OCI-LY7 (cell line): ENCODE results near the gene YTHDF1. TPM values are rescaled to one million over a fixed set of nuclear protein-coding genes. Genes with fewer than 3 reads are reported as not detected.

Experiments used
- BruUV-seq: library from RNA; stranded (reverse); fragments of 400-500 nt; replicated peaks from 2 replicates; lab custom pipeline; 2021; lab: Mats Ljungman, UMichigan
- CTCF ChIA-PET: fragments of 300-600 bp; sonication (Branson Sonifier 250); formaldehyde crosslinking; loops from one replicate; lab custom pipeline; 2022; ENCODE audit warnings: antibody characterized with exemption; ENCODE audit not compliant: unreplicated experiment; lab: Charles Lee
- POLR2A ChIA-PET: fragments of 300-600 bp; sonication (Branson Sonifier 250); formaldehyde crosslinking; loops from one replicate; lab custom pipeline; 2022; ENCODE audit warnings: antibody characterized with exemption; lab: Charles Lee
- DNase-seq: peaks from one replicate; pipeline ENCODE4 v3.0.0-alpha.2; 2015; ENCODE audit warnings: low spot score
- H2AFZ ChIP-seq: fragments of 200-600 bp; sonication (generic), shearing (Covaris generic); 2 replicates; pipeline ENCODE4 v1.6.1; 2014; ENCODE audit warnings: mild to moderate bottlenecking, antibody characterized with exemption, low read length, moderate library complexity
- H3K27ac ChIP-seq: fragments of 200-600 bp; sonication (generic); 2 replicates; pipeline ENCODE4 v1.5.1; 2014; ENCODE audit warnings: mixed run types, low read depth, mild to moderate bottlenecking, moderate library complexity, low read length, inconsistent platforms; ENCODE audit not compliant: poor library complexity, severe bottlenecking
- H3K36me3 ChIP-seq: fragments of 200-600 bp; sonication (generic); 2 replicates; pipeline ENCODE4 v1.6.1; 2014; ENCODE audit warnings: mild to moderate bottlenecking, antibody characterized with exemption, low read length, moderate library complexity, mixed read lengths; ENCODE audit not compliant: insufficient read depth
- H3K4me1 ChIP-seq: fragments of 200-600 bp; sonication (generic); 2 replicates; pipeline ENCODE4 v1.5.1; 2014; ENCODE audit warnings: mild to moderate bottlenecking, low read length; ENCODE audit not compliant: insufficient read depth, poor library complexity, severe bottlenecking
- H3K4me2 ChIP-seq: fragments of 200-600 bp; sonication (generic); 2 replicates; pipeline ENCODE4 v1.6.1; 2014; ENCODE audit warnings: mild to moderate bottlenecking, low read length
- H3K4me3 ChIP-seq: fragments of 200-600 bp; sonication (generic); 2 replicates; pipeline ENCODE4 v1.5.1; 2014; ENCODE audit warnings: mild to moderate bottlenecking, low read depth, low read length; ENCODE audit not compliant: poor library complexity, severe bottlenecking
- H3K79me2 ChIP-seq: fragments of 200-600 bp; sonication (generic); 2 replicates; pipeline ENCODE4 v1.6.1; 2016; ENCODE audit warnings: low read depth, mild to moderate bottlenecking, low read length, moderate library complexity, mixed read lengths; ENCODE audit not compliant: insufficient read depth
- H3K9me2 ChIP-seq: fragments of 200-600 bp; sonication (generic); 2 replicates; pipeline ENCODE4 v1.6.1; 2016; ENCODE audit warnings: mild to moderate bottlenecking, low read length, mixed read lengths; ENCODE audit not compliant: insufficient read depth
- H3K9me3 ChIP-seq: fragments of 200-600 bp; sonication (generic); 2 replicates; pipeline ENCODE4 v1.6.1; 2014; ENCODE audit warnings: mild to moderate bottlenecking, mixed run types, low read length, mixed read lengths
- H4K20me1 ChIP-seq: fragments of 200-600 bp; sonication (generic); 2 replicates; pipeline ENCODE4 v1.6.1; 2014; ENCODE audit warnings: mild to moderate bottlenecking, antibody characterized with exemption, low read length, moderate library complexity, mixed read lengths; ENCODE audit not compliant: insufficient read depth
- EZH2phosphoT487 ChIP-seq: fragments of 200-600 bp; sonication (generic); IDR thresholded peaks from 2 replicates; pipeline ENCODE4 v1.6.1; 2018; ENCODE audit warnings: low read depth, borderline replicate concordance, mild to moderate bottlenecking, mixed run types, antibody characterized with exemption, low read length, moderate library complexity, mixed read lengths
- intact Hi-C: fragments of 100-400 bp; cut with micrococcal nuclease; formaldehyde crosslinking; loops from one replicate; pipeline ENCODE4 v1.10.0; 2022; ENCODE audit not compliant: unreplicated experiment
- total RNA-seq, 2 experiments: library from RNA; depleted of rRNA in 1 of 2; stranded (reverse); fragments of >200 nt in 1 of 2; shearing (Covaris generic) in 1 of 2; gene quantifications; 2 replicates each; pipeline ENCODE4 v1.2.3, GENCODE V29; 2014 to 2022
- TF ChIP-seq, protein P1 (sequence below): fragments of 200-600 bp; sonication (generic); conservative IDR thresholded peaks from 2 replicates; pipeline ENCODE4 v1.5.1; 2014; ENCODE audit warnings: mild to moderate bottlenecking, antibody characterized with exemption, low read length, moderate library complexity, mixed read lengths

YTHDF1 gene
- total RNA-seq, 2 experiments from 2014 or later = 31.3 to 42.7 TPM

DNA sequence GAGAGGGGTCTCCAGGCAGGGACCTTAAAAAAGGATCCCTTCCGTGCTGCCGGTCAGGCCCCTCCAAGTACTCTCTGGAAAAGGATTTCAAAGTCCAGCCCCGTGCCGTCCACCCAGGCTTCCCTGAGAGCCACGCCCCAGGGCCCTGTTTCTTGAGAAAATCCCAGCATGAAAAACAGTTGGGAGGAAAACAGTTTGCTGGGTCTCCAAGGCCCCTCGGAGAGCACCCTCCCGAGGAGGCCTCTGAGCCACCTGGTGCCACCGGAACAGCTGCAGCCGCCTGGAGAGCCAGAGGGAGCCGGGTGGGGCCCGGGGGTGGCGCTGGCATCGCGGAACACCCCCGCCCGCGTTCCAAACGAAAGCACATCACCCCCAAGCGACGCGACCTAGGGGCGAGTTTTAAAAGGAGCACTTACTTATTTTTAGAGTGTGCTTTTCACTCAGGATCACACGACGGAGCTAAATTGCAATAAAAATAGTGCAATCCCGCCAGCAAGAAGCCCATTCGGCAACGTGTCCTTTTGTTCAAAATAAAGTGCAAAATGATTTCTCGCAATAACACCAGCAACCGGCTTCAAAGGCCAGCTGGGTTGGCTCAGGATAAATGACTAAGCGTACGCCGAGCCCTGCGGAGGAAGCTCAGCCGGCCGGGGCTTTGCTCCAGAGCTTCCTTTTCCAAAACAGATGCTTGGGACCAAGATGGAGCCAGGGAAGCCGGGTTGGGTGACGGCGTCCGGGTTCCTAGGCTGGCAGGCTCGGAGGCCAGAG is 64.2 kb downstream of the YTHDF1 start:
- Histone ChIP-seq H3K4me2 (no peak overlapping the region), H3K4me1 (no peaks in the 10 kb centered on the region), H3K9me3 (peaks cover 17% of the 10 kb centered on the region), H2AFZ (no peak overlapping the region), H3K79me2 (no peaks in the 10 kb centered on the region), H4K20me1 (no peaks in the 10 kb centered on the region), H3K4me3 (no peak overlapping the region), H3K27ac (no peak overlapping the region), H3K9me2 (no peaks in the 10 kb centered on the region), H3K36me3 (no peaks in the 10 kb centered on the region)
- intact Hi-C loops = no loop called here
- DNase-seq = no peak
- ChIA-PET POLR2A (interaction anchor here (0.6 kb wide), 1 partner anchor 388 kb away, joined by 3 read pairs; no protein-coding TSS in a partner anchor), CTCF (no interaction called here)
- TF ChIP-seq, protein P1, sequence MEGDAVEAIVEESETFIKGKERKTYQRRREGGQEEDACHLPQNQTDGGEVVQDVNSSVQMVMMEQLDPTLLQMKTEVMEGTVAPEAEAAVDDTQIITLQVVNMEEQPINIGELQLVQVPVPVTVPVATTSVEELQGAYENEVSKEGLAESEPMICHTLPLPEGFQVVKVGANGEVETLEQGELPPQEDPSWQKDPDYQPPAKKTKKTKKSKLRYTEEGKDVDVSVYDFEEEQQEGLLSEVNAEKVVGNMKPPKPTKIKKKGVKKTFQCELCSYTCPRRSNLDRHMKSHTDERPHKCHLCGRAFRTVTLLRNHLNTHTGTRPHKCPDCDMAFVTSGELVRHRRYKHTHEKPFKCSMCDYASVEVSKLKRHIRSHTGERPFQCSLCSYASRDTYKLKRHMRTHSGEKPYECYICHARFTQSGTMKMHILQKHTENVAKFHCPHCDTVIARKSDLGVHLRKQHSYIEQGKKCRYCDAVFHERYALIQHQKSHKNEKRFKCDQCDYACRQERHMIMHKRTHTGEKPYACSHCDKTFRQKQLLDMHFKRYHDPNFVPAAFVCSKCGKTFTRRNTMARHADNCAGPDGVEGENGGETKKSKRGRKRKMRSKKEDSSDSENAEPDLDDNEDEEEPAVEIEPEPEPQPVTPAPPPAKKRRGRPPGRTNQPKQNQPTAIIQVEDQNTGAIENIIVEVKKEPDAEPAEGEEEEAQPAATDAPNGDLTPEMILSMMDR = no peak
- TF ChIP-seq EZH2phosphoT487 = no peak
- BruUV-seq = no TSS peak

DNA sequence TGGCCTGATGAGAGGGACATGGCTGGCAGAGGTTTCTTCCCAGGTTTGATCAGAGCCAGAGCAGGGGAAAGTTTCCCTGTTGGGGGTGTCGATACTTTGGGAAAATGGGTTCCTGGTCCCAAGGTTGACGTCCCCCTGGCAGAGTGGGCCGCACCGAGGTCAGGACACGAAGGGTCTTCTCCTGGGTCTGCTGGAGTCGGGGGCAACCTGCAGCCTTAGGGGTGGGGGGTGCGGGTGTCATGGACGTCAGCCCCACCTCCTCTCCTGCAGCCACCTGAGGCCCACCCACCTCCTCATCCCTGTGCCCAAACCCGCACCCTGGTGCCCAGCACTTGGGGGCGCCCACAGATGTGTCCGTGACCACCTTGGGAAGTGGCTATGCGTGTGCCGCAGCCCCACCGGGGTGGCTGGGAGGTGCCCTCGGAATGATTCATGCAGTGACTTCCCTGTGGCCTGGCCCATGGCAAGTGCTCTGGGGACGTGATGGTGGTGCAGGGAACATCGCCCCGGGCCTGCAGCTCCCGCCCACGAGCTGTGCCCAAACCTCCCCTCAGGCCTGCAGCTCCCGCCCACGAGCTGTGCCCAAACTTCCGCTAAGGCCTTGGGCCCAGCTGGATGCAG is 64.9 kb downstream of the YTHDF1 start:
- no peak for TF ChIP-seq EZH2phosphoT487
- TF ChIP-seq, protein P1 = no peak
- POLR2A ChIA-PET = no interaction called here
- no TSS peak for BruUV-seq

More for the DNA sequence above, 64.9 kb downstream of the YTHDF1 start:
- no peak overlapping the region for H3K4me2 ChIP-seq
- H3K4me3 ChIP-seq = no peak overlapping the region
- CTCF ChIA-PET = no interaction called here
- H3K36me3 ChIP-seq = no peaks in the 10 kb centered on the region
- H3K9me2 ChIP-seq = no peaks in the 10 kb centered on the region
- H3K9me3 ChIP-seq = peaks cover 17% of the 10 kb centered on the region
- no peaks in the 10 kb centered on the region for H4K20me1 ChIP-seq
- H3K27ac ChIP-seq = no peak overlapping the region
- intact Hi-C loops = no loop called here
- no peak overlapping the region for H2AFZ ChIP-seq
- H3K79me2 ChIP-seq = no peaks in the 10 kb centered on the region
- DNase-seq = no peak
- H3K4me1 ChIP-seq = no peaks in the 10 kb centered on the region
